Smooth muscle cell (in vitro differentiated cells): Measurements from ENCODE around the gene MPST. TPM values are rescaled to one million over a fixed set of nuclear protein-coding genes. Genes with fewer than 3 reads are reported as not detected.

Source experiments
- DNase-seq: peaks from one replicate; lab custom pipeline; 2025; ENCODE audit not compliant: unreplicated experiment; lab: John Stamatoyannopoulos, UW
- H2AFZ ChIP-seq: fragments of 200-600 bp; sonication (generic); 2 replicates; pipeline ENCODE4 v1.6.0; 2016; ENCODE audit warnings: antibody characterized with exemption, low read depth, mild to moderate bottlenecking
- H3F3A ChIP-seq: fragments of 200-600 bp; sonication (generic); 2 replicates; pipeline ENCODE4 v1.6.0; 2017; ENCODE audit warnings: antibody characterized with exemption, low read depth
- H3K27ac ChIP-seq: fragments of 200-600 bp; sonication (generic); 2 replicates; pipeline ENCODE4 v1.5.1; 2016; ENCODE audit warnings: low read depth, mild to moderate bottlenecking
- H3K27me3 ChIP-seq: fragments of 200-600 bp; sonication (generic); 2 replicates; pipeline ENCODE4 v1.6.1; 2016; ENCODE audit warnings: low read depth, mild to moderate bottlenecking
- H3K36me3 ChIP-seq: fragments of 200-600 bp; sonication (generic); 2 replicates; pipeline ENCODE4 v1.5.1; 2016; ENCODE audit warnings: low read depth
- H3K4me1 ChIP-seq: fragments of 200-600 bp; sonication (generic); 2 replicates; pipeline ENCODE4 v1.5.1; 2016; ENCODE audit warnings: low read depth
- H3K4me2 ChIP-seq: fragments of 200-600 bp; sonication (generic); 2 replicates; pipeline ENCODE4 v1.6.0; 2016; ENCODE audit warnings: mild to moderate bottlenecking
- H3K4me3 ChIP-seq: fragments of 200-600 bp; sonication (generic); 2 replicates; pipeline ENCODE4 v1.5.1; 2016; ENCODE audit warnings: mild to moderate bottlenecking
- H3K79me2 ChIP-seq: fragments of 200-600 bp; sonication (generic); 2 replicates; pipeline ENCODE4 v1.6.0; 2016; ENCODE audit warnings: low read depth, mild to moderate bottlenecking
- H3K9ac ChIP-seq: fragments of 200-600 bp; sonication (generic); 2 replicates; pipeline ENCODE4 v1.6.0; 2016; ENCODE audit warnings: low read depth
- H3K9me3 ChIP-seq: fragments of 200-600 bp; sonication (generic); replicated peaks from 2 replicates; pipeline ENCODE4 v1.5.1; 2016; ENCODE audit warnings: low read depth
- H4K20me1 ChIP-seq: fragments of 200-600 bp; sonication (generic); 2 replicates; pipeline ENCODE4 v1.6.0; 2016; ENCODE audit warnings: low read depth
- CTCF ChIP-seq: fragments of 200-600 bp; sonication (generic); IDR thresholded peaks from 2 replicates; pipeline ENCODE4 v1.5.1; 2017; ENCODE audit warnings: borderline replicate concordance, mild to moderate bottlenecking, antibody characterized with exemption; ENCODE audit not compliant: insufficient read depth, poor library complexity, severe bottlenecking
- WGBS: methylation state at CpG from one replicate; pipeline ENCODE4 v1.1.7; 2016; ENCODE audit warnings: low lambda C conversion rate; 5-methylcytosine and 5-hydroxymethylcytosine counted together
- polyA plus RNA-seq: library from polyadenylated mRNA; unstranded; fragments of >200 nt; fragmentation: Nextera tagmentation; extraction: Ambion mirVana; gene quantifications from 2 replicates; pipeline ENCODE4 v1.2.1, GENCODE V29; 2016
- total RNA-seq: library from RNA; depleted of rRNA; stranded (reverse); fragments of >200 nt; gene quantifications from 2 replicates; pipeline ENCODE4 v1.2.3, GENCODE V29; 2014

MPST gene
- total and polyA plus RNA-seq, 2 experiments from 2014 or later: 49.9 to 119 TPM

- peaks cover 15% of the 10 kb centered on the region for H4K20me1 ChIP-seq
- DNase-seq: no peak
- H3K9me3 ChIP-seq: no peaks in the 10 kb centered on the region
- TF ChIP-seq CTCF: no peak
- WGBS: 82% methylated on average over 12 of the region's 12 CpGs
- no peak overlapping the region for H3K9ac ChIP-seq
- H3K27me3 ChIP-seq: no peaks in the 10 kb centered on the region
- no peak overlapping the region for H3K4me3 ChIP-seq
- no peaks in the 10 kb centered on the region for H3K36me3 ChIP-seq
- H2AFZ ChIP-seq: no peak overlapping the region
- no peak overlapping the region for H3K27ac ChIP-seq
- no peaks in the 10 kb centered on the region for H3K4me1 ChIP-seq
- H3K79me2 ChIP-seq: peaks cover 12% of the 10 kb centered on the region
- no peaks in the 10 kb centered on the region for H3F3A ChIP-seq
- no peak overlapping the region for H3K4me2 ChIP-seq
Measured at GRCh38 chr22:37014835-37015586, 4.5 kb upstream of the MPST start.

GRCh38 chr22:37015587-37015878 is 4.0 kb upstream of the MPST start:
- Histone ChIP-seq H3K4me3 (no peak overlapping the region), H3K4me1 (peaks cover 5% of the 10 kb centered on the region), H3K79me2 (peaks cover 17% of the 10 kb centered on the region), H4K20me1 (peaks cover 15% of the 10 kb centered on the region), H3K9ac (no peak overlapping the region), H3K27me3 (no peaks in the 10 kb centered on the region), H3K36me3 (no peaks in the 10 kb centered on the region), H3F3A (no peaks in the 10 kb centered on the region), H3K4me2 (no peak overlapping the region), H2AFZ (no peak overlapping the region), H3K27ac (no peak overlapping the region), H3K9me3 (no peaks in the 10 kb centered on the region)
- WGBS: 74% methylated on average over 4 of the region's 4 CpGs
- no peak for DNase-seq
- no peak for TF ChIP-seq CTCF

- peaks cover 15% of the 10 kb centered on the region for H4K20me1 ChIP-seq
- no peaks in the 10 kb centered on the region for H3F3A ChIP-seq
- H3K4me2 ChIP-seq: no peak overlapping the region
- H3K27me3 ChIP-seq: no peaks in the 10 kb centered on the region
- no peak overlapping the region for H3K9ac ChIP-seq
- H3K4me3 ChIP-seq: no peak overlapping the region
- no peak for DNase-seq
- H3K27ac ChIP-seq: no peak overlapping the region
- TF ChIP-seq CTCF: no peak
- no peak overlapping the region for H2AFZ ChIP-seq
- H3K36me3 ChIP-seq: no peaks in the 10 kb centered on the region
- no peaks in the 10 kb centered on the region for H3K9me3 ChIP-seq
- H3K79me2 ChIP-seq: peaks cover 25% of the 10 kb centered on the region
- 92% methylated on average over 14 of the region's 14 CpGs for WGBS
- peaks cover 9% of the 10 kb centered on the region for H3K4me1 ChIP-seq
Measured at GRCh38 chr22:37016134-37016910, 3.2 kb upstream of the MPST start.
